Mammary epithelial cell (primary cell): ENCODE results near the gene VEGFB.

Experiments
- EZH2 ChIP-seq: IDR thresholded peaks from 2 replicates; pipeline ENCODE4 v1.6.1; 2012; ENCODE audit warnings: low read length, inconsistent platforms, borderline replicate concordance
- TF ChIP-seq, protein P1 (sequence below), 2 donors: IDR thresholded peaks in 1 of 2; conservative IDR thresholded peaks in 1 of 2; 2 replicates each; pipeline ENCODE4 v1.5.1; 2011 to 2012; ENCODE audit warnings: inconsistent platforms in 2 of 2, low read length in 2 of 2, mild to moderate bottlenecking in 2 of 2, control low read depth in 1 of 2, low read depth in 1 of 2; ENCODE audit not compliant: insufficient read depth in 1 of 2; ENCODE audit errors: extremely low read depth in 1 of 2

- TF ChIP-seq, protein P1, sequence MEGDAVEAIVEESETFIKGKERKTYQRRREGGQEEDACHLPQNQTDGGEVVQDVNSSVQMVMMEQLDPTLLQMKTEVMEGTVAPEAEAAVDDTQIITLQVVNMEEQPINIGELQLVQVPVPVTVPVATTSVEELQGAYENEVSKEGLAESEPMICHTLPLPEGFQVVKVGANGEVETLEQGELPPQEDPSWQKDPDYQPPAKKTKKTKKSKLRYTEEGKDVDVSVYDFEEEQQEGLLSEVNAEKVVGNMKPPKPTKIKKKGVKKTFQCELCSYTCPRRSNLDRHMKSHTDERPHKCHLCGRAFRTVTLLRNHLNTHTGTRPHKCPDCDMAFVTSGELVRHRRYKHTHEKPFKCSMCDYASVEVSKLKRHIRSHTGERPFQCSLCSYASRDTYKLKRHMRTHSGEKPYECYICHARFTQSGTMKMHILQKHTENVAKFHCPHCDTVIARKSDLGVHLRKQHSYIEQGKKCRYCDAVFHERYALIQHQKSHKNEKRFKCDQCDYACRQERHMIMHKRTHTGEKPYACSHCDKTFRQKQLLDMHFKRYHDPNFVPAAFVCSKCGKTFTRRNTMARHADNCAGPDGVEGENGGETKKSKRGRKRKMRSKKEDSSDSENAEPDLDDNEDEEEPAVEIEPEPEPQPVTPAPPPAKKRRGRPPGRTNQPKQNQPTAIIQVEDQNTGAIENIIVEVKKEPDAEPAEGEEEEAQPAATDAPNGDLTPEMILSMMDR (conservative IDR thresholded peaks at IDR 0.05 in 1 of 2, IDR thresholded peaks at IDR 0.05 in 1 of 2; ENCODE audit: extremely low read depth in 1 of 2, insufficient read depth in 1 of 2, low read depth in 1 of 2, low read length in 2 of 2), result no peak
- TF ChIP-seq EZH2, result no peak
Measured at GRCh38 chr11:64192434-64192833, 42.0 kb upstream of the VEGFB start.
